MCF 10A (cell line): ENCODE measurements around the gene NCOA5. TPM values are rescaled to one million over a fixed set of nuclear protein-coding genes. Genes with fewer than 3 reads are reported as not detected.

Source experiments
- BruUV-seq: library from RNA; stranded (reverse); fragments of 400-500 nt; replicated peaks from 2 replicates; lab custom pipeline; 2021; lab: Mats Ljungman, UMichigan
- CTCF ChIA-PET: fragments of 300-600 bp; sonication (Branson Sonifier 250); formaldehyde crosslinking; extraction: SDS; loops from one replicate; lab custom pipeline; 2021; ENCODE audit warnings: antibody characterized with exemption, inconsistent platforms; lab: Yijun Ruan, JAX
- POLR2A ChIA-PET: fragments of 300-600, 350-650 bp; sonication (Branson Sonifier 250); formaldehyde crosslinking; extraction: SDS; loops from one replicate; lab custom pipeline; 2020; ENCODE audit warnings: antibody characterized with exemption, inconsistent platforms; lab: Yijun Ruan, JAX
- DNase-seq: peaks from one replicate; pipeline ENCODE4 v3.0.0-alpha.2; 2018; ENCODE audit not compliant: unreplicated experiment
- H3K27ac Mint-ChIP-seq: one replicate; pipeline ENCODE4 v1.8.0; 2022; ENCODE audit warnings: mild to moderate bottlenecking, low read depth, mixed read lengths; ENCODE audit not compliant: unreplicated experiment
- H3K27me3 Mint-ChIP-seq: one replicate; pipeline ENCODE4 v1.8.0; 2022; ENCODE audit warnings: mixed read lengths; ENCODE audit not compliant: insufficient read depth, unreplicated experiment
- H3K36me3 Mint-ChIP-seq: one replicate; pipeline ENCODE4 v1.8.0; 2022; ENCODE audit warnings: mild to moderate bottlenecking, moderate library complexity, mixed read lengths; ENCODE audit not compliant: insufficient read depth, unreplicated experiment
- H3K4me1 Mint-ChIP-seq: one replicate; pipeline ENCODE4 v1.8.0; 2022; ENCODE audit warnings: mixed read lengths; ENCODE audit not compliant: insufficient read depth, unreplicated experiment
- H3K4me3 Mint-ChIP-seq: one replicate; pipeline ENCODE4 v1.8.0; 2022; ENCODE audit warnings: mild to moderate bottlenecking, moderate library complexity, mixed read lengths; ENCODE audit not compliant: unreplicated experiment
- H3K9me3 Mint-ChIP-seq: one replicate; pipeline ENCODE4 v1.8.0; 2022; ENCODE audit warnings: mixed read lengths; ENCODE audit not compliant: unreplicated experiment
- CTCF ChIP-seq: fragments of 200-600 bp; IDR thresholded peaks from one replicate; pipeline ENCODE4 v1.8.0; 2022; ENCODE audit warnings: antibody characterized with exemption, mild to moderate bottlenecking; ENCODE audit not compliant: unreplicated experiment
- intact Hi-C: fragments of 100-400 bp; cut with micrococcal nuclease; formaldehyde crosslinking; loops from 2 replicates; pipeline ENCODE4 v1.14.1; 2022
- total RNA-seq: library from RNA; stranded (reverse); gene quantifications from 2 replicates; pipeline ENCODE4 v1.2.3, GENCODE V29; 2022

The NCOA5 gene
- total RNA-seq, 1 experiment from 2014 or later: 26.0 TPM

GRCh38 chr20:46013829-46014516, 75.8 kb downstream of the NCOA5 start:
- ChIA-PET POLR2A (interaction anchor here (0.6 to 4.0 kb wide), 9 partner anchors 9 to 350 kb away, joined by 3 to 13 read pairs (median 3); no protein-coding TSS in a partner anchor), CTCF (interaction anchor here (0.5 to 4.7 kb wide), 58 partner anchors 9 to 610 kb away, joined by 3 to 146 read pairs (median 4); partner anchors contain the start of genes ELMO2 and SLC12A5)
- BruUV-seq: no TSS peak
- Mint-ChIP-seq H3K27me3 (peaks cover 31% of the 10 kb centered on the region), H3K4me3 (no peak overlapping the region), H3K4me1 (no peaks in the 10 kb centered on the region), H3K36me3 (no peaks in the 10 kb centered on the region), H3K9me3 (no peaks in the 10 kb centered on the region), H3K27ac (no peak overlapping the region)
- DNase-seq: peak; percentile 52
- intact Hi-C loops: loop anchor here (1.0 kb wide), 1 partner anchor 27 kb away; no protein-coding TSS in a partner anchor
- TF ChIP-seq CTCF: peak; percentile 74

- no TSS peak for BruUV-seq
- Mint-ChIP-seq H3K4me1 (no peaks in the 10 kb centered on the region), H3K27ac (no peak overlapping the region), H3K4me3 (no peak overlapping the region), H3K9me3 (no peaks in the 10 kb centered on the region), H3K36me3 (no peaks in the 10 kb centered on the region), H3K27me3 (peaks cover 25% of the 10 kb centered on the region)
- intact Hi-C loops: no loop called here
- ChIA-PET CTCF (interaction anchor here (0.6 to 4.7 kb wide), 35 partner anchors 9 to 688 kb away, joined by 3 to 146 read pairs (median 6); partner anchors contain the start of gene SLC12A5), POLR2A (interaction anchor here (0.6 to 4.0 kb wide), 4 partner anchors 19 to 511 kb away, joined by 4 to 13 read pairs (median 6); no protein-coding TSS in a partner anchor)
- DNase-seq: no peak
- no peak for TF ChIP-seq CTCF
These were observed 76.4 kb downstream of the NCOA5 start for GRCh38 chr20:46013322-46013828.

GRCh38 chr20:46012921-46013320, 76.8 kb downstream of the NCOA5 start:
- Mint-ChIP-seq H3K27ac (no peak overlapping the region), H3K4me1 (no peaks in the 10 kb centered on the region), H3K9me3 (no peaks in the 10 kb centered on the region), H3K36me3 (no peaks in the 10 kb centered on the region), H3K4me3 (no peak overlapping the region), H3K27me3 (peaks cover 20% of the 10 kb centered on the region)
- ChIA-PET POLR2A (interaction anchor here (0.6 to 4.0 kb wide), 3 partner anchors 19 to 510 kb away, joined by 4 to 13 read pairs (median 5); no protein-coding TSS in a partner anchor), CTCF (interaction anchor here (0.5 to 4.7 kb wide), 32 partner anchors 8 to 688 kb away, joined by 3 to 146 read pairs (median 5); partner anchors contain the start of gene SLC12A5)
- no peak for DNase-seq
- intact Hi-C loops: no loop called here
- TF ChIP-seq CTCF: no peak
- no TSS peak for BruUV-seq
